Ramos (cell line): Measurements from ENCODE around the gene NAT16.
"Not testable (repeated sequence)": the region's sequence is repeated elsewhere in the genome, so short reads cannot be mapped to it uniquely, and the experiment has no call there.

ENCODE experiments used
- in situ Hi-C: fragments of 300-500 bp; cut with MboI; formaldehyde crosslinking; loops from one replicate; pipeline ENCODE4 v1.14.3; 2022; ENCODE audit warnings: low sequenced_read_pairs; ENCODE audit not compliant: unreplicated experiment

NAT16 gene

GRCh38 chr7:101203740-101204738 is 23.9 kb upstream of the NAT16 start:
- in situ Hi-C loops = not testable (repeated sequence)

- in situ Hi-C loops = no loop called here
Observed at GRCh38 chr7:101202603-101202918, 22.5 kb upstream of the NAT16 start.

- in situ Hi-C loops = no loop called here
Observed at GRCh38 chr7:101201695-101202602, 21.9 kb upstream of the NAT16 start.

DNA sequence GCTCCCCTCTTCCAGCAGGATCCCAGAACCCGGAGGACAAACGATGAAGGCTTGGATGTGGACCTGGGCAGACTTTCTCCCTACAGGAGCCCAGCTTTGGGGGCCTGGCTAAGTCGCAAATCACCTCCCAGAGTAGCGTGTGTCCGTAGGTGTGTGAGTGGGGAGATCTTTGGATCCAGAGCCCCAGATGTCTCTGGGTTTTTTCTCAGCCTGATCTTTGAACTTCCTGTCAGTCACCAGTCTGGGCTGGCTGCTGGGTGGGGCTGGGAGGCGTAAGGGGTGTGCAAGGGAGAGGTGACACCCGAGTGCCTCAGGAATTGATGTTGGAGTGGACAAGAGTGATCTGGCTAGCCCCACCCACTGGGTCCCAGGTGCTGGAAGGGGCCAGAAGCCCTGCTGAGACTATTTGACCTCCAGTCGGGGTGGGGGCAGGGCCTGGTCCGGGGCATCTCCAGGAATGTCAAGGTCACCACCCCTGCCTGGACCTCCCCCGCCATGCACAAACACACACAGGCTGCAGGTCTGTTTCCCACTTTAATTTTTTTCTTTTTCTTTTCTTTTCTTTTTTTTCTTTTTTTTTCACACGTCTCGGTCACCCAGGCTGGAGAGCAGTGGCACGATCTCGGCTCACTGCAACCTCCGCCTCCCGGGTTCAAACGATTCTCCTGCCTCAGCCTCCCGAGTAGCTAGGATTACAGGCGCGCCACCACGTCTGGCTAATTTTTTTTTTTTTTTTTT is 20.9 kb upstream of the NAT16 start, which contains the start of gene MOGAT3:
Gene MOGAT3, minus strand, starts transcription at position 175 of the 738 bp plus-strand sequence. CDS start 182 bp downstream, outside the sequence.
- in situ Hi-C loops = no loop called here

DNA sequence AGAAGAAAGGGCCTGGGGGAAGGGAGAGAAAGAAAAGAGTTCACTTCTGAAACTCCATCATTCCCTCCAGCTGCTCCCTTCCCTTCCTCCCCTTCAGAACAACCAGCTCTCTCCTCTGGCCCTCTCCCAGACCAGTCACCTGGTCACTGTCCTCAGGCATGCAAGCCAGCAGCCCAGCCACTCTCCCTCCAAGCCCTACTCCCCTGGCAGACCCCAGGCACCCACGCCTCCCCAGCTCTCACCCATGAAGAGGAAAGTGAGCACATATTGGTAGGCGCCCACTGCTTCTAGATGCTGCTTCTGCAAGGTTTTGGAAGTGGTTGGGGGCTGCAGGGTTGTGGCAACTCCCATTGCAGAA is 20.4 kb upstream of the NAT16 start:
- in situ Hi-C loops = no loop called here

DNA sequence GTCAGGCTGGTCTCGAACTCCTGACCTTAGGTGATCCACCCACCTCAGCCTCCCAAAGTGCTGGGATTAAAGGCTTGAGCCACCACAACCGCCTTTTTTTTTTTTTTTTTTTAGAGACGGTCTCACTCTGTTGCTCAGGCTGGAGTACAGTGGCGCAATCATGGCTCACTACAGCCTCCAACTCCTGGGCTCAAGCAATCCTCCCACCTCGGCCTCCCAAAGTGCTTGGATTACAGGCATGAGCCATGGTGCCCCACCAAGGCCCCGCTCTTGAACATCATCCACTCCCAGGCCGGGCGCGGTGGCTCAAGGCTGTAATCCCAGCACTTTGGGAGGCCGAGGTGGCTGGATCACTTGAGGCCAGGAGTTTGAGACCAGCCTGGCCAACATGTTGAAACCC is 19.4 kb upstream of the NAT16 start:
- in situ Hi-C loops = not testable (repeated sequence)

DNA sequence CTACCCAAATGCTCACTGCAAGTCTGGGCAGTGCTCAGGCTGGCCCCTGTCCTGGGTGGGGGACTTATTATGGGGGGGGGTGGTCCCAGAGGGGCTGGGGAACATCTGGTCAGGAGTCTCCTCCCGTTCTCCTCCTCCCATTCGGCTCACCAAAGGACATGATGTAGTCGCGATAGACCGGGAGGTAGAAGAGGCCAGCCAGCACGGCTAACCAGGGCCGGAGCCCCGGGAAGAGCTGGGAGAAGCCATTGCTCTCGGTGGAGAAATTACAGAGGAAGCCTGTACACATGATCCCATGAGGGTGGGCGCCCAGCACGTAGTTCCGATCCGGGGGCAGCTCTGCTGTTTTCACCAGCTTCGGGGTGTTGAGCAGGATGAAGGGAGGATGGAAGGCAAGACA is 18.4 kb upstream of the NAT16 start:
- in situ Hi-C loops = no loop called here

DNA sequence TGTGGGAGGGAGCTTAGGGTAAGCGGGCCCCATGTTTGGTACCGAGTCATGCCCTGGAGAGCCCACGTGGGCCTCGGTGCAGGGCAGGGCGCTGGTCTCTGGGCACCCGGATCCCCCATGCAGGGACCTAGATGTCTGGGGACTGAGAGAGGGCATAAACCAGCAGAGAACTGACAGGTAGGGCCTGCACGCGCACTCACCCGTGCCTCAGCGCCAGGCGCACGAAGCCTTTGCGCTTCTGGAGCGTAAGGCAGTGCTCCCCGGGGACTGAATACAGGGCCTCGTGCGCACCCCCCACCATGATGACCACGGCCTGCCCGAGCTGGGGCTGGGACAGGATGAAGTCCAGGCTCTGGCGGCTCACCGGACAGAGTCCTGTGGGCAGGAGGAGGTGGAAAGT is 17.9 kb upstream of the NAT16 start:
- in situ Hi-C loops = no loop called here

GRCh38 chr7:101195884-101196283 is 15.8 kb upstream of the NAT16 start:
- in situ Hi-C loops = no loop called here

DNA sequence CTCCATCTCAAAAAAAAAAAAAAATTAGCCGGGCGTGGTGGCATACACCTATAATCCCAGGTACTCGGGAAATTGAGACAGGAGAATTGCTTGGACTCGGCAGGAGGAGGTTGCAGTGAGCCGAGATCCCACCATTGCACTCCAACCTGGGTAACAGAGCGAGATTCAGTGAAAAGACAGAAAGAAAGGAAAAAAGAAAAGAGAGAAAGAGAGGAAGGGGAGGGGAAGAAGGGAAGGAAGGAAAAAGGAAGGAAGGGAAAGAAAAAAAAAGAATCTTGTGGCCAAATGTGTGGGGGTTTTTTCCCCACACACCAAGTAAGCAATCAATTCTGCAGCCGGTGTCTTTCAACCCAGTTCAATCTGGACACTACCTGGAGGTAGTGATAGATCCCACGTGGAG is 9.0 kb upstream of the NAT16 start:
- in situ Hi-C loops = no loop called here

GRCh38 chr7:101186844-101187428 is 6.8 kb upstream of the NAT16 start:
- in situ Hi-C loops = no loop called here

DNA sequence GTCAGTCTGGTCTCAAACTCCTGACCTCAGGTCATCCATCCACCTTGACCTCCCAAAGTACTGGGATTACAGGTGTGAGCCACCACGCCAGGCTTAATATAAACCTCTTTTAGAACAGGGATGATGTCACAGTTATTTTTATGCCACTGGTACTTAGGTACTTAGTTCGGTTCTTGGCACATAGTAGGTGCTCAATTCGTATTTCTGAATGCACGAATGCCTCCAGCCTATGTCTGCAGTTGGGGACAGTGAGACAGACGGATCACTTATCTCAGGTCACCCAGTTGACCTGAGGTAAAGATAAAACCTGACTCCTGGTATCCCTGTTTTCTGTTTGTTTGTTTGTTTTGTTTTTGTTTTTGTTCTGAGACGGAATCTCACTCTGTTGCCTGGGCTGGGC is 6.1 kb upstream of the NAT16 start:
- in situ Hi-C loops = no loop called here

DNA sequence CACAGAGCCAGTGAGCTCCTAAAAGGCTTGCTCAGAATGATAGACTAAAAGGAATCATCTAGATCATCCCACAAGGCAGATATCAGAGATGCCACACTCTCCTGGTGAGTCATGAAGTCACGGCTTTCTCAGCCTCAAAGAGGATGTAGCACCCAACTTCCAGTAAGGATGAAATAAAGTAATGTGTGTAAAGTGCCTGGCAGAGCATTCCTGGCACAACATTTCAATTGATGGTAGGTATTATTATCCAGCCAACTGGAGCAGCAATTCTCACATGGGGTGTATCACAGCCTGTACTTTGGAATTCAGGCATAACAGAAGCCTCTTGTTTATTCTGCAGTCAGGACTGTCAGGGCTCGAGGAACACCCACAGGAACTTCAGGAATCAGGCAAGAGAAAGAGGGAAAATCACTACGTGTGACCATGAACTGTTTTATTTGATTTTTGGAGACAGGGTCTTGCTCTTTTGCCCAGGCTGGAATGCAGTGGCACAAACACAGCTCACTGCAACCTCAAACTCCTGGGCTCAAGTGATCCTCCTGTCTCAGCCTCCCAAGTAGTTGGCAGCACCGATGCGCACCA is 5.3 kb upstream of the NAT16 start:
- in situ Hi-C loops = no loop called here

- in situ Hi-C loops = no loop called here
Observed at GRCh38 chr7:101179713-101180112, 380 bp downstream of the NAT16 start.

- in situ Hi-C loops = no loop called here
Observed at GRCh38 chr7:101179117-101179516, 976 bp downstream of the NAT16 start.

DNA sequence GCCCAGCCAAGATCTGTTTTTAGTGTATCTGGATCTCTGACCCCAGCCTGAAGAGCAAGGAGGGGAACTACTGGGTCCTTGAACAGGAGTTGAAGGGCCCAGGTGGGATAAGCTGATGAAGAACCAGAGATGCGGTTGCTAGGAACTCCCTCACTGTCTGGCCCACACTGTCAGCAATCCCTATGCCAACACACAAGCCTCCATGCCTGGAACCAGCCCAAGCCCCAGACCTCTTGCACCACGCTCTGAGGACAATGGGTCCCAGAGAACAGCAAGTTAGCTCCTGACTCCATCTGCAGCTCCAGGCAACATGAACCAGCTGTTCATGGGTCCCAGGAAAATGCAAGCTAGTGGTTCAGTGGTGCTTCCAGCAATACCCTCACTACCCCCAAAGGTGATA is 2.4 kb downstream of the NAT16 start:
- in situ Hi-C loops = no loop called here

- in situ Hi-C loops = no loop called here
Observed at GRCh38 chr7:101175664-101176063, 4.4 kb downstream of the NAT16 start.

- in situ Hi-C loops = no loop called here
Observed at GRCh38 chr7:101174322-101174854, 5.7 kb downstream of the NAT16 start.

DNA sequence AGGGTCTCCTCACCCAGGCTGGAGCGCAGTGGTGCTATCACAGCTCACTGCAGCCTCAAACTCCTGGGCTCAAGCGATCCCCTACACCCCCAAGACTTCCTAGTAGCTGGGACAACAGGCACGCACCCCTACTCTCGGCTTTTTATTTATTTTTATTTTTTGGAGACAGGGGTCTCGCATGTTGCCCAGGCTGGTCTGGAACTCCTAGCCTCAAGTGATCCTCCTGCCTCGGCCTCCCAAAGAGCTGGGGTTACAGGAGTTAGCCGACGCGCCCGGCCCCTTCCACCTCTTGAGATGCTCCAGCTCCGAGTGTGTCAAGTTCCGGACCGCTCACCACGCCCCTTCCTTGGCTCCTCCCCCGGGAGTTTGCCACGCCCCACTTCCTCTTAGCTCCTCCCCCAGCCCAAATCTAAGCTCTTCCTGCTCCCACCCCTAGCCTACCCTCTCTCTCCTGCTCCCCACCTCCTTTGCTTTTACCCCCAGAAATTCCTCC is 6.3 kb downstream of the NAT16 start:
- in situ Hi-C loops = no loop called here
